GM18909 (cell line): ENCODE results near the gene PSMA5.
"Not testable (repeated sequence)": the region's sequence is repeated elsewhere in the genome, so short reads cannot be mapped to it uniquely, and the experiment has no call there.

Experiments
- ATAC-seq: cut with Tn5 transposase; IDR thresholded peaks from one replicate; pipeline ENCODE4 v1.9.1; 2021; ENCODE audit warnings: mild to moderate bottlenecking; ENCODE audit not compliant: unreplicated experiment, poor library complexity

PSMA5 gene

GRCh38 chr1:109426281-109427170, at the start of gene PSMA5:
Gene PSMA5, minus strand, starts transcription at chr1:109426448. Its CDS starts 118 bp downstream, at chr1:109426330.
- peak; percentile 98 for ATAC-seq

GRCh38 chr1:109475261-109475660, 49.0 kb upstream of the PSMA5 start:
- ATAC-seq: no peak

GRCh38 chr1:109474697-109475096, 48.4 kb upstream of the PSMA5 start:
- ATAC-seq: no peak

GRCh38 chr1:109473284-109474057, 47.2 kb upstream of the PSMA5 start:
- not testable (repeated sequence) for ATAC-seq

- no peak for ATAC-seq
Observed at GRCh38 chr1:109472779-109473178, 46.5 kb upstream of the PSMA5 start.

GRCh38 chr1:109470245-109470644, 44.0 kb upstream of the PSMA5 start:
- ATAC-seq: no peak

- no peak for ATAC-seq
Observed at GRCh38 chr1:109468903-109469302, 42.7 kb upstream of the PSMA5 start.

- no peak for ATAC-seq
Observed at GRCh38 chr1:109468061-109468460, 41.8 kb upstream of the PSMA5 start.

GRCh38 chr1:109467301-109467777, 41.1 kb upstream of the PSMA5 start:
- ATAC-seq: no peak

GRCh38 chr1:109466452-109467300, 40.4 kb upstream of the PSMA5 start, which contains the start of gene SYPL2:
Gene SYPL2, plus strand, starts transcription at chr1:109466546. Its CDS starts 298 bp downstream, at chr1:109466844.
- no peak for ATAC-seq

GRCh38 chr1:109466125-109466451, 39.8 kb upstream of the PSMA5 start:
- ATAC-seq: no peak

- no peak for ATAC-seq
Observed at GRCh38 chr1:109457819-109458218, 31.6 kb upstream of the PSMA5 start.

- ATAC-seq: no peak
Observed at GRCh38 chr1:109454497-109455133, 28.4 kb upstream of the PSMA5 start.

- ATAC-seq: no peak
Observed at GRCh38 chr1:109447524-109447923, 21.3 kb upstream of the PSMA5 start.

GRCh38 chr1:109445949-109446695, 19.9 kb upstream of the PSMA5 start:
- not testable (repeated sequence) for ATAC-seq

- ATAC-seq: no peak
Observed at GRCh38 chr1:109444346-109444745, 18.1 kb upstream of the PSMA5 start.

GRCh38 chr1:109443476-109443875, 17.2 kb upstream of the PSMA5 start:
- no peak for ATAC-seq

GRCh38 chr1:109441069-109441468, 14.8 kb upstream of the PSMA5 start:
- ATAC-seq: no peak

- ATAC-seq: no peak
Observed at GRCh38 chr1:109438798-109439297, 12.6 kb upstream of the PSMA5 start.
